HCT116 (cell line): Measurements from ENCODE around the gene CCDC185. TPM values are rescaled to one million over a fixed set of nuclear protein-coding genes. Genes with fewer than 3 reads are reported as not detected.

ENCODE experiments used
- ATAC-seq: fragments of 200-7000 bp; cut with Tn5 transposase; 2 replicates; pipeline ENCODE4 v1.9.1; 2020; ENCODE audit warnings: mild to moderate bottlenecking, moderate library complexity
- BruUV-seq: library from RNA; stranded (reverse); fragments of 400-500 nt; replicated peaks from 2 replicates; lab custom pipeline; 2021; lab: Mats Ljungman, UMichigan
- CTCF ChIA-PET: fragments of 300-600 bp; sonication (Branson Sonifier 250); formaldehyde crosslinking; loops from one replicate; lab custom pipeline; 2021; ENCODE audit warnings: antibody characterized with exemption; lab: Charles Lee
- POLR2A ChIA-PET: fragments of 300-600, 350-600 bp; sonication (Branson Sonifier 250); formaldehyde crosslinking; loops from one replicate; lab custom pipeline; 2021; ENCODE audit warnings: antibody characterized with exemption; lab: Charles Lee
- RAD21 ChIA-PET, 2 experiments: fragments of 300-600 bp; sonication (Branson Sonifier 250); formaldehyde crosslinking; loops; one replicate each; lab custom pipeline; 2023; ENCODE audit warnings: low total read pairs in 2 of 2; ENCODE audit not compliant: uncharacterized antibody in 2 of 2, unreplicated experiment in 2 of 2, low non-redundant PET in 1 of 2; lab: Charles Lee
- DNase-seq: peaks from one replicate; pipeline ENCODE4 v3.0.0-alpha.2; 2010; ENCODE audit warnings: low read depth, low spot score
- H2AFZ ChIP-seq: fragments of 200-600 bp; shearing (Covaris generic), sonication (generic); 2 replicates; pipeline ENCODE4 v1.6.1; 2017; ENCODE audit warnings: low read depth, mixed run types, mixed read lengths, antibody characterized with exemption, low read length; ENCODE audit not compliant: poor library complexity, severe bottlenecking
- H3K27ac ChIP-seq: 2 replicates; pipeline ENCODE4 v1.5.1; 2012; ENCODE audit warnings: low read depth, low read length
- H3K27me3 ChIP-seq: fragments of 200-600 bp; sonication (generic); 2 replicates; pipeline ENCODE4 v1.6.1; 2016; ENCODE audit warnings: mixed run types, low read length, mixed read lengths; ENCODE audit not compliant: insufficient read depth
- H3K36me3 ChIP-seq, 2 experiments: fragments of 200-500 bp in 1 of 2; fragments of 200-600 bp in 1 of 2; sonication (Bioruptor generic) in 1 of 2; sonication (generic) in 1 of 2; 2 replicates each; pipeline versions ENCODE4 v1.5.1 to v1.6.1; 2014 to 2016; ENCODE audit warnings: low read length in 2 of 2, inconsistent platforms in 1 of 2, mixed read lengths in 1 of 2, mixed run types in 1 of 2; ENCODE audit not compliant: insufficient read depth in 2 of 2, control insufficient read depth in 1 of 2
- H3K4me1 ChIP-seq, 2 experiments: fragments of 200-600 bp in 1 of 2; sonication (generic) in 1 of 2; 2 replicates each; pipeline versions ENCODE4 v1.5.1 to v1.6.1; 2012 to 2017; ENCODE audit warnings: low read length in 2 of 2, inconsistent platforms in 1 of 2, mild to moderate bottlenecking in 1 of 2, mixed read lengths in 1 of 2, mixed run types in 1 of 2, moderate library complexity in 1 of 2; ENCODE audit not compliant: insufficient read depth in 2 of 2, control insufficient read depth in 1 of 2
- H3K4me2 ChIP-seq: fragments of 200-600 bp; sonication (generic); 2 replicates; pipeline ENCODE4 v1.6.1; 2017; ENCODE audit warnings: mixed run types, low read length, mixed read lengths
- H3K4me3 ChIP-seq, 2 experiments: fragments of 200-600 bp in 1 of 2; sonication (generic) in 1 of 2; replicated peaks in 1 of 2; 2 replicates each; pipeline ENCODE4 v1.5.1; 2011 to 2016; ENCODE audit warnings: low read length in 2 of 2, control low read depth in 1 of 2, low read depth in 1 of 2, mild to moderate bottlenecking in 1 of 2, mixed read lengths in 1 of 2, mixed run types in 1 of 2
- H3K79me2 ChIP-seq: fragments of 200-600 bp; sonication (generic); 2 replicates; pipeline ENCODE4 v1.6.1; 2017; ENCODE audit warnings: mild to moderate bottlenecking, mixed run types, low read length, moderate library complexity, mixed read lengths; ENCODE audit not compliant: insufficient read depth
- H3K9ac ChIP-seq: fragments of 200-600 bp; sonication (generic); 2 replicates; pipeline ENCODE4 v1.6.1; 2016; ENCODE audit warnings: low read length, mixed read lengths
- H3K9me2 ChIP-seq: fragments of 200-600 bp; sonication (generic), shearing (Covaris generic); 2 replicates; pipeline ENCODE4 v1.6.1; 2017; ENCODE audit warnings: mixed run types, mild to moderate bottlenecking, moderate library complexity; ENCODE audit not compliant: insufficient read depth
- H3K9me3 ChIP-seq, 2 experiments: fragments of 200-500 bp in 1 of 2; fragments of 200-600 bp in 1 of 2; sonication (Bioruptor generic) in 1 of 2; sonication (generic) in 1 of 2; 2 replicates each; pipeline ENCODE4 v1.6.1; 2014 to 2017; ENCODE audit warnings: low read length in 2 of 2, mixed read lengths in 2 of 2, inconsistent platforms in 1 of 2, low read depth in 1 of 2, mild to moderate bottlenecking in 1 of 2, mixed run types in 1 of 2, moderate library complexity in 1 of 2; ENCODE audit not compliant: control insufficient read depth in 1 of 2, insufficient read depth in 1 of 2
- H4K20me1 ChIP-seq: fragments of 200-600 bp; sonication (generic), shearing (Covaris generic); 2 replicates; pipeline ENCODE4 v1.6.1; 2017; ENCODE audit warnings: mixed run types, mild to moderate bottlenecking, moderate library complexity; ENCODE audit not compliant: insufficient read depth
- ATF3 ChIP-seq: IDR thresholded peaks from 2 replicates; pipeline ENCODE4 v1.6.1; 2012
- CBX3 ChIP-seq: IDR thresholded peaks from 2 replicates; pipeline ENCODE4 v1.6.1; 2012; ENCODE audit warnings: low read depth
- CEBPB ChIP-seq: IDR thresholded peaks from 2 replicates; pipeline ENCODE4 v1.6.1; 2012; ENCODE audit warnings: low read depth
- ELF1 ChIP-seq: IDR thresholded peaks from 2 replicates; pipeline ENCODE4 v1.6.1; 2012; ENCODE audit warnings: low read depth, borderline replicate concordance
- EZH2 ChIP-seq: fragments of 200-600 bp; sonication (generic); IDR thresholded peaks from 2 replicates; pipeline ENCODE4 v1.6.1; 2017; ENCODE audit warnings: antibody characterized with exemption, mixed run types
- EZH2phosphoT487 ChIP-seq: fragments of 200-600 bp; IDR thresholded peaks from 2 replicates; pipeline ENCODE4 v1.6.1; 2018; ENCODE audit warnings: antibody characterized with exemption, borderline replicate concordance
- FOSL1 ChIP-seq: IDR thresholded peaks from 2 replicates; pipeline ENCODE4 v1.6.1; 2012; ENCODE audit warnings: low read depth
- MAX ChIP-seq: IDR thresholded peaks from 2 replicates; pipeline ENCODE4 v1.6.1; 2012
- POLR2A ChIP-seq: IDR thresholded peaks from 2 replicates; pipeline ENCODE4 v1.7.0; 2011; ENCODE audit warnings: borderline replicate concordance; ENCODE audit not compliant: insufficient read depth, insufficient read length; ENCODE audit errors: extremely low read depth
- POLR2AphosphoS5 ChIP-seq: IDR thresholded peaks from 2 replicates; pipeline ENCODE4 v1.6.1; 2011; ENCODE audit warnings: mild to moderate bottlenecking, low read depth, low read length, moderate library complexity
- RAD21 ChIP-seq: IDR thresholded peaks from 2 replicates; pipeline ENCODE4 v1.6.1; 2012; ENCODE audit warnings: low read depth, mild to moderate bottlenecking
- SIN3A ChIP-seq: IDR thresholded peaks from 2 replicates; pipeline ENCODE4 v1.6.1; 2012; ENCODE audit warnings: low read depth
- YY1 ChIP-seq: IDR thresholded peaks from 2 replicates; pipeline ENCODE4 v1.6.1; 2011; ENCODE audit warnings: low read length, low read depth, moderate library complexity, mild to moderate bottlenecking; ENCODE audit not compliant: insufficient replicate concordance; ENCODE audit errors: extremely low read depth
- ZBTB33 ChIP-seq: IDR thresholded peaks from 2 replicates; pipeline ENCODE4 v1.6.1; 2011; ENCODE audit warnings: mild to moderate bottlenecking, low read length, moderate library complexity; ENCODE audit not compliant: insufficient replicate concordance; ENCODE audit errors: extremely low read depth
- ZFX ChIP-seq: fragments of 450-650 bp; IDR thresholded peaks from 2 replicates; pipeline ENCODE4 v1.6.1; 2017
- ZNF274 ChIP-seq: fragments of 200-500 bp; sonication (Bioruptor generic); IDR thresholded peaks from 2 replicates; pipeline ENCODE4 v1.6.1; 2014; ENCODE audit warnings: mild to moderate bottlenecking, low read depth, low read length, inconsistent platforms
- intact Hi-C: fragments of 100-400 bp; cut with micrococcal nuclease; formaldehyde crosslinking; loops from 2 replicates; pipeline ENCODE4 v1.10.0; 2022
- total RNA-seq: library from RNA; stranded (reverse); gene quantifications from one replicate; pipeline ENCODE4 v1.2.1, GENCODE V29; 2021; ENCODE audit not compliant: unreplicated experiment

Gene CCDC185
- total RNA-seq, 1 experiment from 2014 or later, result not detected

- H3K4me3 ChIP-seq, result no peak overlapping the region
- CTCF ChIA-PET, result no interaction called here
- H3K9me3 ChIP-seq, result no peaks in the 10 kb centered on the region
- DNase-seq, result no peak
- H3K9ac ChIP-seq, result no peak overlapping the region
- POLR2A ChIA-PET, result no interaction called here
- no peaks in the 10 kb centered on the region for H3K36me3 ChIP-seq
- intact Hi-C loops, result no loop called here
- no peaks in the 10 kb centered on the region for H3K27me3 ChIP-seq
- ATAC-seq, result no peak
- no peak overlapping the region for H3K27ac ChIP-seq
- no peaks in the 10 kb centered on the region for H4K20me1 ChIP-seq
- no peaks in the 10 kb centered on the region for H3K9me2 ChIP-seq
- H3K79me2 ChIP-seq, result no peaks in the 10 kb centered on the region
- no peaks in the 10 kb centered on the region for H3K4me1 ChIP-seq
- H2AFZ ChIP-seq, result no peak overlapping the region
- no TSS peak for BruUV-seq
- H3K4me2 ChIP-seq, result no peak overlapping the region
- RAD21 ChIA-PET, result no interaction called here
- TF ChIP-seq ZNF274 (no peak), CBX3 (no peak), POLR2A (no peak), ATF3 (no peak), MAX (no peak), ZFX (no peak), EZH2 (no peak), SIN3A (no peak), CEBPB (no peak), ELF1 (no peak), RAD21 (no peak)
Observed at GRCh38 chr1:223343692-223344091, 49.5 kb upstream of the CCDC185 start.

GRCh38 chr1:223344491-223344890, 48.7 kb upstream of the CCDC185 start:
- intact Hi-C loops, result no loop called here
- H3K27me3 ChIP-seq, result no peaks in the 10 kb centered on the region
- H3K9me3 ChIP-seq, result no peaks in the 10 kb centered on the region
- H3K27ac ChIP-seq, result no peak overlapping the region
- DNase-seq (no peak), ATAC-seq (no peak)
- no peak overlapping the region for H3K9ac ChIP-seq
- H2AFZ ChIP-seq, result no peak overlapping the region
- H3K79me2 ChIP-seq, result no peaks in the 10 kb centered on the region
- no peaks in the 10 kb centered on the region for H3K36me3 ChIP-seq
- no peak overlapping the region for H3K4me2 ChIP-seq
- ChIA-PET POLR2A (no interaction called here), CTCF (no interaction called here), RAD21 (no interaction called here)
- H3K4me3 ChIP-seq, result no peak overlapping the region
- no TSS peak for BruUV-seq
- H3K9me2 ChIP-seq, result no peaks in the 10 kb centered on the region
- no peaks in the 10 kb centered on the region for H4K20me1 ChIP-seq
- no peaks in the 10 kb centered on the region for H3K4me1 ChIP-seq
- TF ChIP-seq MAX (no peak), CEBPB (no peak), POLR2A (no peak), ZBTB33 (no peak), FOSL1 (no peak), ZFX (no peak), POLR2AphosphoS5 (no peak), EZH2phosphoT487 (no peak), ATF3 (no peak), YY1 (no peak), RAD21 (no peak)
